DND-41 (cell line): ENCODE results near the gene AMPD1.

ENCODE experiments used
- CTCF ChIP-seq: IDR thresholded peaks from 2 replicates; pipeline ENCODE4 v1.5.1; 2012; ENCODE audit warnings: borderline replicate concordance, low read length, moderate library complexity, mild to moderate bottlenecking; ENCODE audit not compliant: poor library complexity, severe bottlenecking; ENCODE audit errors: extremely low read depth
- EZH2 ChIP-seq: IDR thresholded peaks from 3 replicates; pipeline ENCODE4 v1.6.1; 2012; ENCODE audit warnings: borderline replicate concordance, low read depth, mild to moderate bottlenecking, moderate library complexity, low read length, inconsistent platforms; ENCODE audit not compliant: severe bottlenecking

DNA sequence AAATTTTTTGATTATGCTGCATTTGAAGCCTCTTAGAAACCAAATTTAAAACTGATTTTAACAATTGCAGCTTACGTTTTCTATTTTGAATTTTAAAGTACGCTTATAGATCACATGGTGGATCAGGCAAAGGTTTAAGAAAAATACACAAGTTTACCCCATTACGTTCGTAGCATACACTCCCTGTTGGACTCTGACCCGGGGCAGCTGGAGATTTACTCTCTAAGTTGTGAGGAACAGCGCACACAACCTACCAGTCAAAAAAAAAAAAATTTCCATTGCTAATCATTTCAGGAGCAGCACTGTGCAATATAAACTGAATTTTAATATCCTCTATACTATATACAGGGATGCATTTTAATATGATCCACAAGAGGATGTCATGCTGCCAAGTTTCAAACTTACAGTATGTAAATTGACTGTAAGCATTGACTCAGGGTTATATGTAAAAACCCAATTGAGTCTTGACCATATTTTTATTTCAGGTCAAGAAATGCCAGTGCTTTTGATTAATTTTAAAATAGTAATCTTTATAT, 42.0 kb upstream of the AMPD1 start:
- TF ChIP-seq CTCF, result no peak
- TF ChIP-seq EZH2, result no peak
